ENCODE data around the gene SLC27A1. TPM values are rescaled to one million over a fixed set of nuclear protein-coding genes. Genes with fewer than 3 reads are reported as not detected.

Gene SLC27A1
- total RNA-seq (2021): 8.6 to 12.1 TPM (median 10.1 TPM) in 3 replicates
- percentile 40 among the genes with signal in this experiment for Bru-seq, nascent RNA
- long read RNA-seq, experiment 1, transcript SLC27A1-201 (12 exons, 3,594 nt): major isoform, 11 of 28 reads
- long read RNA-seq, experiment 1, partial matches to known transcripts: 9 of 28 reads
- long read RNA-seq, experiment 1, other reads (novel, unspliced or antisense): 8 of 28 reads
- long read RNA-seq, experiment 2, partial matches to known transcripts: 2 of 13 reads
- long read RNA-seq, experiment 2, other reads (novel, unspliced or antisense): 10 of 13 reads
- long read RNA-seq, experiment 3: 0 reads

DNA sequence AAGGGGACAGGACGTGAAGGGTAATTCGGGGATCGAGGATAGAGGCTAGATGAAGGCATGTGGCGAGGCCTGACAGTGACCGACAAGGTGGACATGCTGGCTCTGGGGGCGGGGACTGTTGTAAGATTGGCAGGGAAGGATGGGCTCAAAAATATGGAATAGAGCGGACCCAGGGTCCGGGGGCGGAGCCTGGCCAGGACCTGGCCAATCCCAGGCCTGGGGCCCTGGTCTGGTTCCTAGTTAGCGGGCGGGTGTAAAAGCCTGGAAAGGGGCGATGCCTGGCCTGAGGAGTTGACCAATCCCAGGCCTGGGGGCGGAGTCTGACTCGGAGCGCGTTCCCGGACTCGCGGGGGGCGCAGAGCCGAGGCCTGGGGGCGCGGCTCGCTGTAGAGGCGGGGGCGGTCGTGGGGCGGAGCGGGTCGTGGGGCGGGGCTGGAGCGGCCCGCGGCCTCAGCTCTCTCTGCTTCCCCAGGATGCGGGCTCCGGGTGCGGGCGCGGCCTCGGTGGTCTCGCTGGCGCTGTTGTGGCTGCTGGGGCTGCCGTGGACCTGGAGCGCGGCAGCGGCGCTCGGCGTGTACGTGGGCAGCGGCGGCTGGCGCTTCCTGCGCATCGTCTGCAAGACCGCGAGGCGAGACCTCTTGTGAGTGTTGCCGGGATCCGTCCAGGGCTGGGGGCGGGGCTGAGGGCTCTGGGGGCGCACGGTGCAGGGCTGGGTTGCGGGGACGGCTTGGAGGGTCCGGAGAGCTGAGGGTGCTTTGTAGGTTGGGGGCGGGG lies at the start of gene SLC27A1:
Gene SLC27A1 (plus strand): TSS at position 457 of the 774 bp plus-strand sequence. CDS start 17 bp downstream, at position 474.
- Mint-ChIP-seq H3K4me3 (peak within 1 kb of the TSS; percentile 93), H3K27ac (peak within 1 kb of the TSS; percentile 98), H3K36me3 (no peaks in the 10 kb centered on the region), H3K4me1 (peaks cover 19% of the 10 kb centered on the region), H3K27me3 (ENCODE audit: low read depth) (peaks cover 49% of the 10 kb centered on the region), H3K9me3 (no peaks in the 10 kb centered on the region)
- TF ChIP-seq TEAD1 (CRISPR knock-in tag; IDR thresholded peaks at IDR 0.05) (0 out of 2 replicates have a peak, but pooled peaks have one; percentile 24), NFE2L1 (CRISPR knock-in tag; IDR thresholded peaks at IDR 0.05) (peak; percentile 60; the same call in 1 of the 2 replicates), ZNF671 (CRISPR knock-in tag; IDR thresholded peaks at IDR 0.05) (no peak), SP1 (CRISPR knock-in tag; conservative IDR thresholded peaks at IDR 0.05) (peak; percentile 87), NR2C2 (CRISPR knock-in tag; IDR thresholded peaks at IDR 0.05) (no peak), FOXP1 (CRISPR knock-in tag; IDR thresholded peaks at IDR 0.05; ENCODE audit: borderline replicate concordance) (peak; percentile 53; the same call in 1 of the 2 replicates), MYBL2 (CRISPR knock-in tag; IDR thresholded peaks at IDR 0.05) (0 out of 2 replicates have a peak, but pooled peaks have one; percentile 55), ZNF317 (CRISPR knock-in tag; IDR thresholded peaks at IDR 0.05; ENCODE audit: borderline replicate concordance, low read depth) (no peak), NFYB (CRISPR knock-in tag; conservative IDR thresholded peaks at IDR 0.05; ENCODE audit: low read depth) (peak; percentile 75)
- TF ChIP-seq, protein P1, sequence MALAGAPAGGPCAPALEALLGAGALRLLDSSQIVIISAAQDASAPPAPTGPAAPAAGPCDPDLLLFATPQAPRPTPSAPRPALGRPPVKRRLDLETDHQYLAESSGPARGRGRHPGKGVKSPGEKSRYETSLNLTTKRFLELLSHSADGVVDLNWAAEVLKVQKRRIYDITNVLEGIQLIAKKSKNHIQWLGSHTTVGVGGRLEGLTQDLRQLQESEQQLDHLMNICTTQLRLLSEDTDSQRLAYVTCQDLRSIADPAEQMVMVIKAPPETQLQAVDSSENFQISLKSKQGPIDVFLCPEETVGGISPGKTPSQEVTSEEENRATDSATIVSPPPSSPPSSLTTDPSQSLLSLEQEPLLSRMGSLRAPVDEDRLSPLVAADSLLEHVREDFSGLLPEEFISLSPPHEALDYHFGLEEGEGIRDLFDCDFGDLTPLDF (CRISPR knock-in tag; IDR thresholded peaks at IDR 0.05): no peak
- TF ChIP-seq, protein P2, sequence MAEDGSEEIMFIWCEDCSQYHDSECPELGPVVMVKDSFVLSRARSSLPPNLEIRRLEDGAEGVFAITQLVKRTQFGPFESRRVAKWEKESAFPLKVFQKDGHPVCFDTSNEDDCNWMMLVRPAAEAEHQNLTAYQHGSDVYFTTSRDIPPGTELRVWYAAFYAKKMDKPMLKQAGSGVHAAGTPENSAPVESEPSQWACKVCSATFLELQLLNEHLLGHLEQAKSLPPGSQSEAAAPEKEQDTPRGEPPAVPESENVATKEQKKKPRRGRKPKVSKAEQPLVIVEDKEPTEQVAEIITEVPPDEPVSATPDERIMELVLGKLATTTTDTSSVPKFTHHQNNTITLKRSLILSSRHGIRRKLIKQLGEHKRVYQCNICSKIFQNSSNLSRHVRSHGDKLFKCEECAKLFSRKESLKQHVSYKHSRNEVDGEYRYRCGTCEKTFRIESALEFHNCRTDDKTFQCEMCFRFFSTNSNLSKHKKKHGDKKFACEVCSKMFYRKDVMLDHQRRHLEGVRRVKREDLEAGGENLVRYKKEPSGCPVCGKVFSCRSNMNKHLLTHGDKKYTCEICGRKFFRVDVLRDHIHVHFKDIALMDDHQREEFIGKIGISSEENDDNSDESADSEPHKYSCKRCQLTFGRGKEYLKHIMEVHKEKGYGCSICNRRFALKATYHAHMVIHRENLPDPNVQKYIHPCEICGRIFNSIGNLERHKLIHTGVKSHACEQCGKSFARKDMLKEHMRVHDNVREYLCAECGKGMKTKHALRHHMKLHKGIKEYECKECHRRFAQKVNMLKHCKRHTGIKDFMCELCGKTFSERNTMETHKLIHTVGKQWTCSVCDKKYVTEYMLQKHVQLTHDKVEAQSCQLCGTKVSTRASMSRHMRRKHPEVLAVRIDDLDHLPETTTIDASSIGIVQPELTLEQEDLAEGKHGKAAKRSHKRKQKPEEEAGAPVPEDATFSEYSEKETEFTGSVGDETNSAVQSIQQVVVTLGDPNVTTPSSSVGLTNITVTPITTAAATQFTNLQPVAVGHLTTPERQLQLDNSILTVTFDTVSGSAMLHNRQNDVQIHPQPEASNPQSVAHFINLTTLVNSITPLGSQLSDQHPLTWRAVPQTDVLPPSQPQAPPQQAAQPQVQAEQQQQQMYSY (CRISPR knock-in tag; IDR thresholded peaks at IDR 0.05): peak; percentile 79; the same call in 1 of the 2 replicates
- TF ChIP-seq, protein P3, sequence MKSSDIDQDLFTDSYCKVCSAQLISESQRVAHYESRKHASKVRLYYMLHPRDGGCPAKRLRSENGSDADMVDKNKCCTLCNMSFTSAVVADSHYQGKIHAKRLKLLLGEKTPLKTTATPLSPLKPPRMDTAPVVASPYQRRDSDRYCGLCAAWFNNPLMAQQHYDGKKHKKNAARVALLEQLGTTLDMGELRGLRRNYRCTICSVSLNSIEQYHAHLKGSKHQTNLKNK (CRISPR knock-in tag; IDR thresholded peaks at IDR 0.05): no peak
- TF ChIP-seq, protein P4, sequence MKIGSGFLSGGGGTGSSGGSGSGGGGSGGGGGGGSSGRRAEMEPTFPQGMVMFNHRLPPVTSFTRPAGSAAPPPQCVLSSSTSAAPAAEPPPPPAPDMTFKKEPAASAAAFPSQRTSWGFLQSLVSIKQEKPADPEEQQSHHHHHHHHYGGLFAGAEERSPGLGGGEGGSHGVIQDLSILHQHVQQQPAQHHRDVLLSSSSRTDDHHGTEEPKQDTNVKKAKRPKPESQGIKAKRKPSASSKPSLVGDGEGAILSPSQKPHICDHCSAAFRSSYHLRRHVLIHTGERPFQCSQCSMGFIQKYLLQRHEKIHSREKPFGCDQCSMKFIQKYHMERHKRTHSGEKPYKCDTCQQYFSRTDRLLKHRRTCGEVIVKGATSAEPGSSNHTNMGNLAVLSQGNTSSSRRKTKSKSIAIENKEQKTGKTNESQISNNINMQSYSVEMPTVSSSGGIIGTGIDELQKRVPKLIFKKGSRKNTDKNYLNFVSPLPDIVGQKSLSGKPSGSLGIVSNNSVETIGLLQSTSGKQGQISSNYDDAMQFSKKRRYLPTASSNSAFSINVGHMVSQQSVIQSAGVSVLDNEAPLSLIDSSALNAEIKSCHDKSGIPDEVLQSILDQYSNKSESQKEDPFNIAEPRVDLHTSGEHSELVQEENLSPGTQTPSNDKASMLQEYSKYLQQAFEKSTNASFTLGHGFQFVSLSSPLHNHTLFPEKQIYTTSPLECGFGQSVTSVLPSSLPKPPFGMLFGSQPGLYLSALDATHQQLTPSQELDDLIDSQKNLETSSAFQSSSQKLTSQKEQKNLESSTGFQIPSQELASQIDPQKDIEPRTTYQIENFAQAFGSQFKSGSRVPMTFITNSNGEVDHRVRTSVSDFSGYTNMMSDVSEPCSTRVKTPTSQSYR (CRISPR knock-in tag; IDR thresholded peaks at IDR 0.05): no peak
- TF ChIP-seq, protein P5, sequence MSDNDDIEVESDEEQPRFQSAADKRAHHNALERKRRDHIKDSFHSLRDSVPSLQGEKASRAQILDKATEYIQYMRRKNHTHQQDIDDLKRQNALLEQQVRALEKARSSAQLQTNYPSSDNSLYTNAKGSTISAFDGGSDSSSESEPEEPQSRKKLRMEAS (CRISPR knock-in tag; IDR thresholded peaks at IDR 0.05): peak; percentile 34; the same call in 1 of the 2 replicates
- TF ChIP-seq, protein P6, sequence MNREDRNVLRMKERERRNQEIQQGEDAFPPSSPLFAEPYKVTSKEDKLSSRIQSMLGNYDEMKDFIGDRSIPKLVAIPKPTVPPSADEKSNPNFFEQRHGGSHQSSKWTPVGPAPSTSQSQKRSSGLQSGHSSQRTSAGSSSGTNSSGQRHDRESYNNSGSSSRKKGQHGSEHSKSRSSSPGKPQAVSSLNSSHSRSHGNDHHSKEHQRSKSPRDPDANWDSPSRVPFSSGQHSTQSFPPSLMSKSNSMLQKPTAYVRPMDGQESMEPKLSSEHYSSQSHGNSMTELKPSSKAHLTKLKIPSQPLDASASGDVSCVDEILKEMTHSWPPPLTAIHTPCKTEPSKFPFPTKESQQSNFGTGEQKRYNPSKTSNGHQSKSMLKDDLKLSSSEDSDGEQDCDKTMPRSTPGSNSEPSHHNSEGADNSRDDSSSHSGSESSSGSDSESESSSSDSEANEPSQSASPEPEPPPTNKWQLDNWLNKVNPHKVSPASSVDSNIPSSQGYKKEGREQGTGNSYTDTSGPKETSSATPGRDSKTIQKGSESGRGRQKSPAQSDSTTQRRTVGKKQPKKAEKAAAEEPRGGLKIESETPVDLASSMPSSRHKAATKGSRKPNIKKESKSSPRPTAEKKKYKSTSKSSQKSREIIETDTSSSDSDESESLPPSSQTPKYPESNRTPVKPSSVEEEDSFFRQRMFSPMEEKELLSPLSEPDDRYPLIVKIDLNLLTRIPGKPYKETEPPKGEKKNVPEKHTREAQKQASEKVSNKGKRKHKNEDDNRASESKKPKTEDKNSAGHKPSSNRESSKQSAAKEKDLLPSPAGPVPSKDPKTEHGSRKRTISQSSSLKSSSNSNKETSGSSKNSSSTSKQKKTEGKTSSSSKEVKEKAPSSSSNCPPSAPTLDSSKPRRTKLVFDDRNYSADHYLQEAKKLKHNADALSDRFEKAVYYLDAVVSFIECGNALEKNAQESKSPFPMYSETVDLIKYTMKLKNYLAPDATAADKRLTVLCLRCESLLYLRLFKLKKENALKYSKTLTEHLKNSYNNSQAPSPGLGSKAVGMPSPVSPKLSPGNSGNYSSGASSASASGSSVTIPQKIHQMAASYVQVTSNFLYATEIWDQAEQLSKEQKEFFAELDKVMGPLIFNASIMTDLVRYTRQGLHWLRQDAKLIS (CRISPR knock-in tag; IDR thresholded peaks at IDR 0.05; ENCODE audit: borderline replicate concordance): no peak
- ATAC-seq (peak; percentile 91), DNase-seq (ENCODE audit: low spot score) (peak; percentile 99)
- ChIA-PET CTCF (interaction anchor here (0.5 to 3.5 kb wide), 19 partner anchors 10 to 491 kb away, joined by 3 to 24 read pairs (median 4); partner anchors contain the start of genes MVB12A, RPL18A and TMEM221), POLR2A (interaction anchor here (0.6 kb wide), 2 partner anchors 11 to 43 kb away, joined by 3 to 7 read pairs; no protein-coding TSS in a partner anchor)

All from WTC11 (cell line).